HG03571 (cell line): ENCODE measurements around the gene GRM7.

Experiments
- ATAC-seq: cut with Tn5 transposase; IDR thresholded peaks from one replicate; pipeline ENCODE4 v1.9.1; 2021; ENCODE audit not compliant: unreplicated experiment

The GRM7 gene

DNA sequence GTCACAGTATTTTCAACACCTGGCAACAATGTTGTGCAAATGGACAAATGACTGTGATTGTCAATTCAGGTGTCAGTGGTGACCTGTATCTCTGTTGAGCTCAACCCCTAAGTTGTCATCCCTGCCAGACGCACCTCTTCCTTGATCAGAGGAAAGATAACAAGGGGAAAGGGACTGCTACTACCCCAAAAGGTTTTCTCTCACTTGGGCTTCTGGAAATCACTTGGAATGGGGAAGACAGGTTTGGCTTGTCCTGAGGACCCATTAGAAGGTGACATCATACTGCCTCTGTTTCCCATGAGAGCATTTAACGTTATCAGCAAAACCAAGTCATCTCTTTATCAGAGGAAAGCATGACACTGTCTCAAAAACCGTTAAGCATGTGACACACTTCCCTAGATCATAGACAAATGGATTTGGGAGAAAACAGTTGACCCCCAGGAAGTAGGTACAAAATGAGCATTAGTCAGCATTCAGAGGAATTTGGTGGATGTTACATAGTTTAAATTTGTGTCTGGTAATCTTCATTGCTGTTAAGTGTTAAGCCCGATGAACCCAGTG lies 769.5 kb downstream of the GRM7 start:
- no peak for ATAC-seq

DNA sequence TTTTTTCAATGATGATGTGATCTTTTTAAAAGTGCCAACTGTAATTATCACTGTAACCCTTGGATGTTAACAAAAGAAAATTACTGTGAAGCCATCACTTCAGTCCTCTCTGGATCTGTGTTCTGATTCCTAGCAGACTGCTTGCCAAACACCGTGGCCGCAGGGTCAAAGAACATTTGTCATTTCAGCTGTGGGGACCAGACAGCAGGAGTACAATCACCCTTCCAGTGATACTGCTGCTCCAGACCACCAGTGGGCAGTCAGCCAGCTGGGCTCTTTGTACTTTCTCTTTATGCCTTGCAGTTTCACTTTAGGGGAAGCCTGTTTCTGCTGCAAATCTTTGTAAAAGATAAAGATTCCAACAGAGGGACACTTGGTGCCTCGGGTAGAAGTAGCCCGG lies 770.0 kb downstream of the GRM7 start:
- ATAC-seq, result no peak

DNA sequence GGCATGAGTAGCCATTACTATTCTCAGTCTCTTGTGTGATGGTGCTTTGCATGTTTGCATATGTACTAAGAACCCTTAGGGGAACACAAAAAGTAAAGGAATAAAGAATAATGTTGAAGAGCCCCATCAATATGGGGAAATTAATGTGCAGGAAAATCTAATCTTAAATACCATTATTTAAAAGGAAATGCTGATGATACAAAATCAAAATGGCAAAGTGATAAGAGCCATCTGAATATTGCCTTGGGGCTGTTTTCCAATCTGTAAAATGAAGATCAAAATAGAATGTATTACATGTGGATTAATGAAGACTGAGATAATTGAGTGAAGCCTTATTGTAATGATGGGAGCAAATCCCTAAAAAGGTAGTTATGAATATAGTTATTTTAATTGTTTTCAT lies 771.4 kb downstream of the GRM7 start:
- no peak for ATAC-seq

DNA sequence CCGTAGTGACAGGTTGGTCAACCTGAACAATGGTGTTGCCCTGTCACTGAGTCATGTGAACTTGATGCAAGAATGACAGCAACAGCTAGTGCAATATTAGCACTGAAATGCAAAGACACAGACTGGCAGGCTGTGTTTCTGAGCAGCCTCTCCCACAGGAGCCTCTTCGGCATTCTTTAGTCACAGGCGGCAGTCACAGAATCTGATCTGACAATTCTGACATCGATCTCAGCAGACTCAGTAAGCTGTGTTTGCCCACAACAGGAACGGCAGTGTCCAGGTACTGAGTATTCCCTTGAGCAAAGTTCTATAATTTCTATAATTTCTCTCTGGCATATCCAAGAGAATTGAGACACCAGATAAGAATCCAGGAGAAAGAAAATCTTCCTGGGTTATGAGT lies 776.8 kb downstream of the GRM7 start:
- ATAC-seq, result no peak

DNA sequence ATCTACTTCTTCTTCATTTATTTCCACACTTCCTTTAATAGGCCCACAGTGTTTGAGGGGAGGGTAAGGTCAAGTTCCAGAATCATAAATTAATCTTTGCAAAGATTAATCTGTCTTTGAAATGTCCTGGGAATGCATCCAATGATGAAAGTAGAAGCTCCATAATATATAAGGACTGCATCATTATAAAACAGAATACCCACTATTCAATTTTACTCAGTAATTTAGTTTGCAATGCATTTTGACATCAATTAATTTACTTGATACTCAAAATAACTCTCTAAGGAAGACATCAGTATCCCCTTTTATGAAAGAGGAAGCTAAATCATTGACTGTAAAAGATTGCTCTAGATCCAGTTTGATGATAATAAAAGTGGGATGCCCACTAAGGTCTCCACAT lies 777.2 kb downstream of the GRM7 start:
- no peak for ATAC-seq

DNA sequence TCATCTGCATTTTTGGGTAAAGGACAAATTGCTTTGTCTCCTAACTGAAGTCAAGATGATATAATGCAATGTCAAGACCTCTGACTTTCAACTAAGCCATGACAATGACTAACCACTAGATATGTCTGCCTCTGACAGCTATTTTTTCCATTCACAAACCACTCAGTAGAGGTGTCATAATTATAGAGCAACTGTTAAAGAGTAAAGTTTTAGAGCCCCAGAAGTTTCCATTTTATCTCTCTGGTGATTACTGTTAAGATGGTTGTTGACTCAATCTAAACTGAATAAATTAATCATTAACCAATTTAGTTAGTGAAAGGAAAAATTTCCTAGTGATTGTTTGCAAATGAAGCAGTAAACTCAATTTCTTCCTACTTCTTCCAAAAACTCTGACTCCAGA lies 779.9 kb downstream of the GRM7 start:
- ATAC-seq, result no peak

DNA sequence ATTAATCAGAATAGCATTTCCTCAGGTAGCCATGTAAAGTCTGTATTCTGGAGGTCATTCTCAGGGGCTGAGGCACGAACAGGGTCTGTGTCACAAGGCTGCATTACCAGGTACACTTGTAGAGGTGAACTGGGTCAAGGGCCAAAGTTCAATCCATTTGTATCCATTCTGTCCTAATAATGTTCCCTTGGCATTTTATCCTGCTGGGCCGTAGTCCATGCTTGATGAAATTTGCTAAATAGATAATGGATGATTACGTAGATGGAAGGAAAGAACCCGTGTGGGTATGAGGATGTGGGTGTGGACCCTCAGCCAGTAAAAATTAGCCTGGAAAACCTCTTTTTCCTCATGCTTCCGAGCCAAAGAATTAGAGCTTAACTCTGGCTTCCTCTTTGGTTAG lies 785.9 kb downstream of the GRM7 start:
- no peak for ATAC-seq

DNA sequence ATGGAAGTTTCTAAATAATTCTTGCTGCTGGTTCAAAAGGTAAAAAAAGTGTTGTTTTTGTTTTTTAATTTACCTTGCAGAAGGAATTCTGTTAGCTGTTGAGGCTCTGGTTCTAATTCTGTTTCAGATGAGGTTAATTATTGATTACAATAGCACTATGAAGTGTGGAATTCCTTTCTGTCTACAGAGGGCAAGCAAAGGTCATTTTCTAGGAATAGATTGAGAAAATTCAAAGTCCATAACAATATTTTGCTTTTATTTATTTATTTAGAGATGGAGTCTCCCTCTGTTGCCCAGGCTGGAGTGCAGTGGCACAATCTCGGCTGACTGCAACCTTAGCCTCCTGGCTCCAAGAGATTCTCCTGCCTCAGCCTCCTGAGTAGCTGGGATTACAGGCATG lies 789.6 kb downstream of the GRM7 start:
- no peak for ATAC-seq

DNA sequence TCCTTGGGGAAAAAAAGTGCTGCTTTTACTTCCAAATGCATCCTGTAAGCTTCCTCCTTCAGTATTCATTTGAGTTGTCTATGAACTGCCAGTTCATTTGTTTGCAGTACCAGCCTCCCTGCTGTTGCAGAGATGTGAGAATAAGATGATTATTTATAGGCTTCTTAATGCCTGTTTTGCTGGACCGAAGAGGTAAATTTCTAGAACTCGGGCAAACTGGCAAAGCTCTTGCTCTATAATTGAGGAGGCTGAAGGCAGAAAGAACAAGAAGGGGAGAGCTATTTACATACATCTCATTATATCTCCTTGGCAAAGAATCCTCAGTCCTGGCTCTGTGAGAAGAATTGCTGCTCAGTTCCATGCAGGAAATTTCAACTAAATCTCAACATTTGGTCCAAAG lies 790.4 kb downstream of the GRM7 start:
- ATAC-seq, result no peak

DNA sequence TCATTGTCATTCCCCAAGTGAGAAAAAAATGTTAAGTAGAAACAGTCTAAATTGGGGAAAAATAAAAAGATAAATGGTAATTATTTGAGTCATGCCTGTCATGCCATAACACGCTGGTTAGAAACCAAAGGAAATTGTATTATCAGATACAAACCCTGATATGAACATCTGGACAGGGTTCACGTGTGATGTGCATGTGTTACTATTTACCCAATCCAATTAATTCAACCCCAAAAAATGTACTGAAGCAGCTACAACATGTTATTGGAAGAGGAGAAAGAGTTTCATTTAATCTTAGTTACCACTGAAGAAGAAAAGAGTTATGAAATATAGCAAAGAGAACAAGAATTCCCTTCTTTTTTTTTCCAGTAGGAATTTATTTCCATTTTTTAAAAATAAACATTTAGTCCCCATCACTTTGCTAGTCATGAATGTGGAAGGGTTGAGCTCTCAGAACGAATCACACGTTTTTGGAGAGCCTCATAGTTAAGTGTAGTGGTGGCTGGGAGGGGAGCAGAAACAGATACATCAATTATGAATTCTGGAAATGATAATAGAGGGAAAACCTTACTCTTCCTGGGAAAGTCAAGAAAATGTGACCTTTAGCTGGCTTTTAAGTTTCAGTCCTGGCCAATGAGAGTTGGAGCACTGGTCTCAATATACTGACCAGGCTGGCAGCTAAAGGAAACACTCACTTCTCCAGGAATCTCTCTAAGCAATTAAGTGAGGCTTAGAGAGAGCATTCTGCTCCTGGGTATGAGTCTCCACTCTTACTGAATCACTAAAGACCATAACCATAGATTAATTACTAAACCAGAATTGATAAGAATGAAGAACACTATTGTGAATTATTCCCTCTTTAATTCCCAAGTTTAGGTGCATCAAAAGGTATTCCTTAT lies 796.5 kb downstream of the GRM7 start:
- no peak for ATAC-seq

DNA sequence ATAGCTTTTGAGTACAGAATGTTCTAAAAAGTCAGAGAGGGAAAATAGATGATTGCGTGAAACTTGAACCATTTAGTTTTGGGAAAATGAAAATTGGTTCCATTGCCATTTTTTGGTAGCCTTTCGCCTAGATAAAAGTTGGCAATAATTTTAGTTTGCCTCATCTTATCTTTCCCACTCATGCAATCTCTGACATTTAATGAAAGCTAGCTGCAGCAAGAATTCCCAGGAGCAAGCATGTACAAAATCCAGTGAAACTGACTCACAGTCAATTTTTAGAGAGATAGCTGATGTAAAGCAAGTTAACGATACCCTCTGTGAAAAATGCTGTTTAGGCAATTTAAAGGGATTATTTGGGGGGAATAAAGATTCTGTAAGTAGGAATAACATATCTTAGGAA lies 797.4 kb downstream of the GRM7 start:
- no peak for ATAC-seq

DNA sequence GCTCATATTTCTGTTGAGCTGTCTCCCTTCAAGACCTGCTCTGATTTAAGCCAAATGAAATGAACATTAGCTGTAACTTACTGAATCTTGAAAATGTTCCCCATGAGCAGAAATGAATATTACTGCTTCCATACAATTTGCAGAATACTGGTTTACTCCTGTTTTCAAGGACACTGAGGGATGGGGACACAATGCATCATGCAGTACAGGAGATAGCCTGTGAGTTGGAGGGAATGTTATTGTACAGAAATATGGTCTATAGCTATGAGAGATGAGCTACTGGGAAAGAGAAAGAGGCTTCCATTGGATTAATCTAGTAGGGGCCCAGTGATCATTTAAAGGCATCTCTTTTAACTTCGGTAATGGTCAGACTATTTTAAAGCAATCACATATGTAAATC lies 798.2 kb downstream of the GRM7 start:
- no peak for ATAC-seq

DNA sequence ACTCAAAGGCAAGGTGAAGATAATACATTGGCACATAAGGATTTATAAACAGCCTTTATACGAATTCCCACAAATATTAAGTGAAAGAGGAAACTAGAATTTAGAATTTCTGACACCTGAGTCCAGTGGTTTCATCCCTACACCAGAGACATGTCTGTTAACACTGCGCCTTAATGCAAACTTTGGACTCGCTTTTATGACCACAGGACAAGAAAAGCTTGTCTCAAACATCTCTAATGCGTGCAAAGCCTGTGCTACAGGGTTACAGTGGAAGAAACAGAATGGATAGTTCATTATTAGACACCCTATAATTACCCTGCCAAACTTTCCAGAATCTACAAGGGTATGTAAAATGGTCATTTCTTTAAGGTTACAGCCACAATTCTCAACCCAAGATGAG lies 802.9 kb downstream of the GRM7 start:
- no peak for ATAC-seq

DNA sequence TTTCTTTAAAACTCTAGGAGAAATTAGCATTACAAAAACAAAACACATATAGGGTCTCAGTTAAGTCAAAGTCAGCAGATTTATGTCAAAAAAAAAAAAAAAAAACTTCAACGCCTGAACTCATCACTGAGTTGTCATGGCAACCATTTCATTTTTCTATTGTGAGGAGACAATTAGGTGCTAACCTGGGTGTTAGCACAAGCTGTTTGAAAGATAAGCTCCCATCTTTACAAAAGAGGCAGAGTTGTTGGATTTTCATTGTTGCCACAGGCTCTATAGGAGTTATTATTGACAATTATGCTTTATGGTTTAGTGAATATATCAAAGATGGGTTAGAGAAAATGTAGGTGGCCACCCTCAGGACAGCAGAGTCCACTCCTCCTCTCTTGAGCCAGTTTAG lies 806.9 kb downstream of the GRM7 start:
- ATAC-seq, result no peak

DNA sequence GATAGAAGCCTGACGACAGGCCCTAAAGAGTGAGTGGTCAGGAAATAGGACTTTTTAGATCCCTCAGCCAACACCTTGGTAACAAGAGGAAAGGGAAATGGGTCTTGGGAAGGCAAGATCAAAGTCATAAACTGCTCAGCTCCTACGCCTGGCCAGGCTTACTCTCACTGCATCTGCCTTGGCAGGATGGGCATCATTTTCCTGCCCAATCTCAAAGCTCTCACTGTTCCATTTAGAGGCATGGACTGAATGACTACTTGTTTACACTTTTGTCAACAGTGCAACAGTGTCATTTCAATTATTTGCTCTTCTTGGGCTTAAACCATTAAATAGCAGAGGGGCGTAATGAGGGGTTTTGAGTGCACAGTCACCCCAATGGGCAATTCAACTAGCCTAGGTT lies 808.7 kb downstream of the GRM7 start:
- no peak for ATAC-seq

DNA sequence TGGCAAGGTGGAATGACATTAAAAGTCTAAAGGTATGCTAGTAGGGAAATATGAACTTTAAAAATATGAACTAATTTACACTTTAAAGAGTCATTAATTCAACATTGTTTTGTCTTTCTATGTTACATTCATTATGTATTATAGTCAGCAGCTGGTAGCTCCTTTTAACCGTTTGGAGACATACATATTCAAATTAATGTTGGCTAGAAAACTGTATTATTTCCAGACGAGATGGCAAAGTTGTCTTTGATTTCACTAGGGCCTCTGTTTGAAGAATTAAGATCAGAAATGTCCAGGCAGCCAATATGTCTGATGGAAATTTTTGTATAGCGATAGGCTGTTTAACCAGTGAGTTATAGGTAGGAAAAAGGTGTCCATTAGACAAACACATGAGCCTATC lies 817.6 kb downstream of the GRM7 start:
- no peak for ATAC-seq

DNA sequence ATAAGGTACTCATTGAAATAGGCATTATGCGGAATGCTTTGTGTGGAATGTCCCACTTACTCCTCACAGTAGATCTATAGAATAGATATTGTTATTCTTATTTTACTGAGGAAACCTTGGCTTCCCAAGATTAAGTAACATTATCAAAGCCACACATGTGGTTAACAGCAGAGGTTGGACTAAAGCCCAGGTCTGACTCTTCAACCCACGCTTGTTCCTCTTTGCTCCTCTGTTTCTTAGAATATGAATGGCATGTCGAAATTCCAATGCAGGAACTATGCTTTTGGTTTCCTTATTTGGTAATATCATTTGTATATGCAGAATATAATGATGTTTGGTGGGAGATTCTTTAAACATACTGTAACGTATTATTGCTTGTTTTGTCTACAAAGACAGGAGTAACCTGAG lies 821.9 kb downstream of the GRM7 start:
- ATAC-seq, result no peak

DNA sequence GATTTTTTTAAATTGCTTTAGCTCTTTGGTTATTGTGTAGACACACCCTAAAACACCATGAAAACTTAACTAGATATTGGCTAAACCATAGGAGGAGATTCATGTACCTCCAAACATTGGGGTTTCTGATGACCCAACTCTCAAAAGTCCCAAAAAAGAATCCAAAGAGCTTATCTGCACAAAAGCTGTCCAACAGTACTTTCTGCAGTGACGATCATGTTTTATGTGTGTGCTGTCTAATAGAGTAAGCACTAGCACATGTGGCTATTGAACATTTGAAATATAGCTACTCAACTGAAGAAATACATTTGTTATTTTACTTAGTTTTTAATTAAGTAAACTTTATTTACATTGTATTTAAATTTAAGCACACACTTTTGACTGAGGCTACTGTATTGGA lies 822.5 kb downstream of the GRM7 start:
- ATAC-seq, result no peak

DNA sequence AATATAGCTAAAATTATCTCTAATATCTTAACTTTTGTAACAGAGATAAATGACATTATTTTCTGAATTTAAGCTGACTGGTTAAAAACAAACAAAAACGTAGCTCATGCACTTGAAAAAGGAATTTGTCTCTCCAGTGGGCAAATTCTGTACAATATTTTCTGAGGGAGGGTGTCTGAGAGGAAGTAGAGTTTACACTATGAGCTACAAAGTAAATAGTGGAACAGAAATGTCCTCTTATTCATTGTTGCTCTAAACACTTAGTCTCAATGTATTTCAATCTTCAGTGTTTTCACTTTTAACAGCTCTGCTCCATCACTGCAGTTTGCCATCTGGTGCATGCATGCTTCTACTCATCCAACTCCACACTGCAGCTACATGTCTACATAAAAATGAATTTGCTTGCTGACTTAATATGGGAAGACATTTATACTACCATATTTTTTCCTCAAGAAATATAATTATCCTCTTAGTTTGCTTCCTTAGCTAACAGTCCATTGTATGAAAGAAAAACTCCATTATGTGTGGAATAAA lies 823.3 kb downstream of the GRM7 start:
- no peak for ATAC-seq

DNA sequence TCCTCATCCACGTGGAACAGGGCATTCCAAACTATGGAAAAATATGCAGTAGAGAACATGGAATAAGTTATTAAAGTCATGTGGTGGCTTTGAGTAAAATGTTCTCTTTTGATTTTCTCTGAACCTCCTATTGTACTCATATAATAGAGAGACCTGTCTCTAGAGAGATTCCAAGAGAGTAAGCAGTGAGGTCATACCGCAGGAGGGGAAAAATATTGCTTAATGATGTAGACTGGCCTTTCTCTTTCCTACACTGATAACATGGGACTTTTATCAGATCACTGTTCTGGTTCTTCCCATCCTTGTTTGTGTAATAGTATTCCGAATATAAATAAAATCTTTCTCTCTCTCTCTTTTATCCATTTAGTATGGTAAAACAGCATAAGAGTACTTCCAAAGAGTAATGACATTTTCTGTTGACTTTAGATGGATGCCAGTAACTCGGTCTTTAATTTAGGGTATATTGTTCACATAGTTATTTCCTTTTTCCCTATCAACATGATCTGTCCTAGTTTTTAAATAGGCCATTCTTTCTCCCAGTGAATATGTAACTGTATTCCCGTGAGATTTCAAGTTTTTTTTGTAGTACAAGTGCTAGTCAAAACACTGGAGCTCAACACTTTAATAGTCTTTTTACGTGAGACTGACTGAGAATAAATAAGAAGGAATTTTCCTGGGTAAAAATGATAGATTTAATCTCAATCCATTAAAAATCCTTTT lies 826.7 kb downstream of the GRM7 start:
- ATAC-seq, result no peak

DNA sequence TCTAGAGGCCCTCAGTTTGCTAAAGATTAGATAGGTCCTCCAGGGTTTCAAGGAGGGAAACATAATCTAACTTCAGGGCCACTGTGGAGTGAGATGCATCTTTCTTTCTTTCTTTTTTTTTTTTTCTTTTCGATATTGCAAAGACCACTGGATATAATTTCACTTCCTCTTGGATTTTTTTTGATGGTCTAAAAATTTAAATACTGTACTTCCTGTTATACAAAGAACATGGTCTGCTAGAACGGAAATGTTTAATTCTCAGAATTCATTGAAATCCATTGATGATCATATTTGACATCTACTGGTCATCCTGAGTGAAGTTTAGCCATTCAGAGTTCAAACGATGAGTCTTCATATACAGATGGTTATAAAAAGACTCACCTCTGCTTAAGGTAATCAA lies 832.0 kb downstream of the GRM7 start:
- no peak for ATAC-seq

DNA sequence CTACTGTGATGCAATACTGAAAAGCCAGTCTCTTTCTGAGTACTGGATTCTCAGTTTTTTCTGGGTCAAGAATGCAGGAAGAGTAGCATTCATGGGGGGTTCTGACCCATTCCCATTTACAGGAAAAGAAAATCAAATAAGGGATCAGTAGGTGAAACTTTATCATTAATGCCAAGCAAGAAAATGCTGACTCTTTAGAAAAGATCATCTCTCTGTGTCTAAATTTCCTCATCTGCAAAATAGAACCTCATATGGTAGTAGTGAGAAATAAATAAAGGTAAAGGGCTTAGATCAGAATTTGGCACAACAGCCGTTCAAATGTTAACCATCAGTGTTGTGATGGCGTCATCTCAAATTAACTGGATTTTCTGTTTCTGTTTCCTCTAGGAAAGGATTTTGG lies 833.1 kb downstream of the GRM7 start:
- ATAC-seq, result no peak
